GM12878 (cell line): ENCODE results near the gene PTPRJ.

Experiments used
- CTCF ChIP-seq, 3 experiments: IDR thresholded peaks in 2 of 3; conservative IDR thresholded peaks in 1 of 3; 2 replicates each; pipeline ENCODE4 v1.5.1; 2011; ENCODE audit warnings: low read depth in 3 of 3, low read length in 3 of 3, mild to moderate bottlenecking in 3 of 3, control low read depth in 2 of 3, moderate library complexity in 2 of 3, inconsistent platforms in 1 of 3, mixed read lengths in 1 of 3; ENCODE audit not compliant: control insufficient read depth in 2 of 3, insufficient read depth in 1 of 3; ENCODE audit errors: extremely low read depth in 1 of 3
- E2F4 ChIP-seq: IDR thresholded peaks from 2 replicates; pipeline ENCODE4 v1.6.1; 2012; ENCODE audit warnings: low read depth, low read length, improper control_type of control experiment
- FOXK2 ChIP-seq: fragments of 450-650 bp; IDR thresholded peaks from 2 replicates; pipeline ENCODE4 v1.6.1; 2017; ENCODE audit warnings: mild to moderate bottlenecking, moderate library complexity
- MXI1 ChIP-seq: fragments of 150-350 bp; IDR thresholded peaks from 2 replicates; pipeline ENCODE4 v1.6.1; 2011; ENCODE audit warnings: low read depth, mild to moderate bottlenecking, inconsistent platforms, low read length, improper control_type of control experiment
- POLR2AphosphoS2 ChIP-seq: IDR thresholded peaks from 2 replicates; pipeline ENCODE4 v1.6.1; 2011; ENCODE audit warnings: low read depth, mild to moderate bottlenecking, low read length, improper control_type of control experiment, moderate library complexity
- SIN3A ChIP-seq: IDR thresholded peaks from 2 replicates; pipeline ENCODE4 v1.6.1; 2012; ENCODE audit warnings: low read depth, low read length, improper control_type of control experiment
- STAT3 ChIP-seq: IDR thresholded peaks from 2 replicates; pipeline ENCODE4 v1.6.1; 2011; ENCODE audit warnings: low read depth, low read length, improper control_type of control experiment
- ZZZ3 ChIP-seq: IDR thresholded peaks from 2 replicates; pipeline ENCODE4 v1.6.1; 2011; ENCODE audit warnings: low read depth; ENCODE audit not compliant: control insufficient read depth, insufficient read length

- no peak for TF ChIP-seq ZZZ3
- TF ChIP-seq MXI1, result no peak
- no peak for TF ChIP-seq E2F4
- no peak for TF ChIP-seq SIN3A
- TF ChIP-seq FOXK2, result no peak
- TF ChIP-seq CTCF (IDR thresholded peaks at IDR 0.05 in 2 of 3, conservative IDR thresholded peaks at IDR 0.05 in 1 of 3; ENCODE audit: control insufficient read depth in 2 of 3, extremely low read depth in 1 of 3, insufficient read depth in 1 of 3, low read depth in 3 of 3, low read length in 3 of 3), result no peak
- no peak for TF ChIP-seq POLR2AphosphoS2
- TF ChIP-seq STAT3, result no peak
Observed at GRCh38 chr11:48024635-48025071, 44.3 kb downstream of the PTPRJ start.
